Measurements from ENCODE around the gene SLCO1A2. TPM values are rescaled to one million over a fixed set of nuclear protein-coding genes. Genes with fewer than 3 reads are reported as not detected.

The SLCO1A2 gene
- total RNA-seq (2022; extraction: Qiagen RNA extraction) = 0.07 to 0.32 TPM (median 0.13 TPM) in 3 of 5 replicates, not detected in the others

DNA sequence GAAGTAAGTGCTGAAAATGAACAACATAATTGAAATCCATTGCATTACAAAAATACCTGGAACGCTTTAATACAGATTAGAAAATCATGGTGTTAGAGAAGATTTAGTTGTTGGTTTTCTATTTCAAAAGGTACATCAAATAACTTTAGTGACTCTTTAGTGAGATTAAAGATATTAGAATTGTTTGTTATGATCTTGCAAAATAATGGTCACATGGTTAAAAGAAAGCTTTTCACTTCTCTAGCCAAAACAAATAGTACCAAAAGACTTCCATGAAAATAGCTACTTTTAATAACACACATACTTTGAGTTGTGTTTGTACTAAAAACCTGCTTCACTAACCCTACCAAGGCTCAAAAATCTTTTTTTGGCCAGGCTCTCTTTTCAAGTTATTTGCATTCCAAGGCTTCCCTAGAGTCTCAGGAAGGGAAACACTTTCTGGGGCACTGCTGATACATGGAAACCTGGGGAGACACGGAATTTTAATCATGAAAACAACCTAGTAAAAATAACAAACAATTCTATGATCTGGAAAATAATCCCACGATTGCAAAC, at the start of gene SLCO1A2:
Gene SLCO1A2 (minus strand): TSS at position 147 of the 555 bp plus-strand sequence. CDS start 270 bp downstream, outside the sequence.

DNA sequence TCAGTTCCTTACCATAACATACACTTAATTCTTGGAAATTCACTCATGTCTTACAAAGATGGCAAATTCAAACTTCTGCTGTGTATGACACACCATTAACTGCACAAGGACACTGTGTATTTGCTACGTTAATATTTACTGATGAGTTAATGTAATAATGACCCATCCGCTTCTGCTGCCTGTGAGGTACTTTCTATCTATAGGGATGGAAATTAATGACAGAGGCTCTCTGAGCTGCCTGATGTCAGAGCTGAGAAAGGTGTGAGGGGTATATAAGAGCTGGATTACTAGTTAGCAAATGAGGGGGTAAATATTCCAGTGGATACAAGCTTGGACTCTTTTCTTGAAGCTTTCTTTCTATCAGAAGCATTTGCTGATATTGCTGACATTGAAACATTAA, 37.9 kb upstream of the SLCO1A2 start, which contains the start of gene IAPP:
Gene IAPP (plus strand): TSS at position 301 of the 400 bp plus-strand sequence. CDS start 450 bp downstream, outside the sequence.

Other genes with a start within 250 kb of the SLCO1A2 start
- 0.35 to 0.46 TPM (median 0.42 TPM) in 5 replicates for gene SLCO1B1, start 203.7 kb downstream of the SLCO1A2 start, total RNA-seq (2022; extraction: Qiagen RNA extraction)
- not detected in 5 replicates for gene IAPP, start 38.0 kb upstream of the SLCO1A2 start, total RNA-seq (2022; extraction: Qiagen RNA extraction)
- 5.1 to 8.1 TPM (median 6.2 TPM) in 5 replicates for gene PYROXD1, start 102.7 kb upstream of the SLCO1A2 start, total RNA-seq (2022; extraction: Qiagen RNA extraction)
- gene RECQL, start 166.7 kb upstream of the SLCO1A2 start, total RNA-seq (2022; extraction: Qiagen RNA extraction) = 44.2 to 78.2 TPM (median 60.0 TPM) in 5 replicates
- gene GOLT1B, start 166.9 kb upstream of the SLCO1A2 start, total RNA-seq (2022; extraction: Qiagen RNA extraction) = 88.8 to 96.2 TPM (median 92.5 TPM) in 5 replicates
- 1.9 to 2.9 TPM (median 2.5 TPM) in 5 replicates for gene SPX, start 191.4 kb upstream of the SLCO1A2 start, total RNA-seq (2022; extraction: Qiagen RNA extraction)